ENCODE measurements around the gene MPC2. TPM values are rescaled to one million over a fixed set of nuclear protein-coding genes. Genes with fewer than 3 reads are reported as not detected.

The MPC2 gene
- total RNA-seq, 1 donor from 2014 or later = 17.7 TPM

DNA sequence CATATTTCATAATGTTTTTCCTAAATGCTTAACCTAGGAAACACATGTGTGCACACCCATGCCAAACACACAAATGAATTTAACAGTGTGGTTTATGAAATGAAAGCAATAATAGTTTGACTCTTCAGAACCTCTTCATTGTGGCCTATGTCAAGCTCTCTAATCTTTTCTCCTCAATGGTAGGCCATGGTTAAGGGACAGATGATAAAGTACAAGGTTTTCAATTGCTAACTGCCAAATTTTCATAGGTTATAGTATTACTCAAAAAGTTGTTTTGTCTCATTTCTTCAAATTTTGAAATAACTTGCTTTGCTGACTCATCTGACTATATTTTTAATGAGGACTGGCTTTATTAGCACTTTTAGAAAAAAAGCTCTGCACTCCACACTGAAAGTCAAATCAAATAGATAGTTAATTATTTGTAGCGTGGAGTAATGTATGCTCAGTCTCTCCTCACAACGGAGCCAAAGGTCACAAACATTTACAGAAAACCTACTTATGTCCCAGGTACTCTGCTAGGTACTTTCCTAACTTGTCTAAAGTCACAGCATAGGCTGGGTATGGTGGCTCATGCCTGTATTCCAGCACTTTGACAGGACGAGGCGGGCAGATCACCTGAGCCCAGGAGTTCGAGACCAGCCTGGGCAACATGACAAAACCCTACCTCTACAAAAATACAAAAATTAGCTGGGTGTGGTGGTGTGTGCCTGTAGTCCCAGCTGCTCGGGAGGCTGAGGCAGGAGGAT lies 19.9 kb downstream of the MPC2 start:
- Histone ChIP-seq H3K27ac (no peak overlapping the region), H3K9me3 (no peaks in the 10 kb centered on the region), H3K27me3 (no peaks in the 10 kb centered on the region), H3K4me1 (no peaks in the 10 kb centered on the region), H3K4me3 (no peak overlapping the region), H3K36me3 (no peaks in the 10 kb centered on the region)
- intact Hi-C loops (cut with DNase I) = no loop called here
- TF ChIP-seq POLR2A (IDR thresholded peaks at IDR 0.05) = no peak
- TF ChIP-seq POLR2AphosphoS5 (IDR thresholded peaks at IDR 0.05; ENCODE audit: insufficient read depth in 1 of 2, low read depth in 1 of 2) = no peak
- TF ChIP-seq CTCF (IDR thresholded peaks at IDR 0.05) = no peak
- DNase-seq (ENCODE audit: extremely low spot score in 2 of 2) = no peak

DNA sequence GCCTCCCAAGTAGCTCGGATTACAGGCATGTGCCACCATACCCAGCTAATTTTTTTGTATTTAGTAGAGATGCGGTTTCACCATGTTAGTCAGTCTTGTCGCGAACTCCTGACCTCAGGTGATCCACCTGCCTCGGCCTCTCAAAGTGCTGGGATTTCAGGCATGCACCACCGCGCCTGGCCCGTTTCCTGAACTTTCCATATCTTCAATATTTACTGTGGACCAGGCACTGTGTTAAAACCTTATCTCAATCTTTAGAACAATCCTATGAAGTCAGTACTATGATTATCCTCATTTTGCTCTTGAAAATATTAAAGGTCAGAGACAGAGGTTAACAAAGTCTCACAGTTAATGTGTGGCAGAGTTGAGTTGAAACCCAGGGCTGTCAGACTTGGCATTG lies 21.3 kb downstream of the MPC2 start:
- Histone ChIP-seq H3K4me1 (no peaks in the 10 kb centered on the region), H3K27ac (no peak overlapping the region), H3K36me3 (no peaks in the 10 kb centered on the region), H3K4me3 (no peak overlapping the region), H3K27me3 (no peaks in the 10 kb centered on the region), H3K9me3 (no peaks in the 10 kb centered on the region)
- TF ChIP-seq POLR2AphosphoS5 (IDR thresholded peaks at IDR 0.05; ENCODE audit: insufficient read depth in 1 of 2, low read depth in 1 of 2) = no peak
- no peak for TF ChIP-seq POLR2A (IDR thresholded peaks at IDR 0.05)
- no peak for TF ChIP-seq CTCF (IDR thresholded peaks at IDR 0.05)
- intact Hi-C loops (cut with DNase I) = no loop called here
- DNase-seq (ENCODE audit: extremely low spot score in 2 of 2) = no peak

- no peaks in the 10 kb centered on the region for H3K9me3 ChIP-seq
- no peak for DNase-seq (ENCODE audit: extremely low spot score in 2 of 2)
- H3K4me3 ChIP-seq = no peak within 1 kb of the TSS
- intact Hi-C loops (cut with DNase I) = no loop called here
- no peak for TF ChIP-seq POLR2A (IDR thresholded peaks at IDR 0.05)
- no peak for TF ChIP-seq POLR2AphosphoS5 (IDR thresholded peaks at IDR 0.05; ENCODE audit: insufficient read depth in 1 of 2, low read depth in 1 of 2)
- TF ChIP-seq CTCF (IDR thresholded peaks at IDR 0.05) = no peak
- no peaks in the 10 kb centered on the region for H3K36me3 ChIP-seq
- no peaks in the 10 kb centered on the region for H3K4me1 ChIP-seq
- no peaks in the 10 kb centered on the region for H3K27me3 ChIP-seq
- H3K27ac ChIP-seq = no peak within 1 kb of the TSS
Measured at GRCh38 chr1:167913895-167914496, 22.9 kb downstream of the MPC2 start, which contains the start of gene ADCY10. Gene ADCY10, minus strand, starts transcription at chr1:167914134. Its CDS starts 8,994 bp downstream, at chr1:167905140.

- no peak for DNase-seq (ENCODE audit: extremely low spot score in 2 of 2)
- no peaks in the 10 kb centered on the region for H3K4me1 ChIP-seq
- H3K36me3 ChIP-seq = no peaks in the 10 kb centered on the region
- intact Hi-C loops (cut with DNase I) = no loop called here
- H3K27ac ChIP-seq = no peak overlapping the region
- no peak overlapping the region for H3K4me3 ChIP-seq
- no peaks in the 10 kb centered on the region for H3K27me3 ChIP-seq
- TF ChIP-seq POLR2AphosphoS5 (IDR thresholded peaks at IDR 0.05; ENCODE audit: insufficient read depth in 1 of 2, low read depth in 1 of 2) = no peak
- TF ChIP-seq CTCF (IDR thresholded peaks at IDR 0.05) = no peak
- TF ChIP-seq POLR2A (IDR thresholded peaks at IDR 0.05) = no peak
- H3K9me3 ChIP-seq = no peaks in the 10 kb centered on the region
Measured at GRCh38 chr1:167912294-167912693, 24.6 kb downstream of the MPC2 start.

DNA sequence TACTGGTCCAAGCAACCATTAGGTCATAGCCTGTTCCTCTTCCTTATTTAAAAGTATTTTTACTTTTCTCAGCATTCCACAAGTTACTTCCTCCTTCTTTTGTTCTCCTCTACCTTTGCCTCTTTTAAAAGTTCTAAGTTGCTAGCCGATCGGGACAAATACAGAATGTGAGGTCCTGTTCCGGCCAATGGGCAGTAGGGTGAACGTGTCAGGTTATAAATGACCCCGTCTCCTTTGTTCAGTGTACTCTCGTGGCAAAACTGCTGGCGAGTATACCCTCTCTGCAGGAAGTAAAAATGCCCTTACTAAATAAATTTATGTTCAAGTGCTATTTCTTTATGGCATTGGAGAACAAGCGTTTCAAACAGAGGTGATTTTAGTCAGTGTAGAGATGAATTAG lies 25.5 kb downstream of the MPC2 start:
- no peaks in the 10 kb centered on the region for H3K4me1 ChIP-seq

More for the DNA sequence above, 25.5 kb downstream of the MPC2 start:
- no peaks in the 10 kb centered on the region for H3K9me3 ChIP-seq
- no peaks in the 10 kb centered on the region for H3K36me3 ChIP-seq
- intact Hi-C loops (cut with DNase I) = no loop called here
- H3K27me3 ChIP-seq = no peaks in the 10 kb centered on the region
- no peak for TF ChIP-seq CTCF (IDR thresholded peaks at IDR 0.05)
- TF ChIP-seq POLR2A (IDR thresholded peaks at IDR 0.05) = no peak
- TF ChIP-seq POLR2AphosphoS5 (IDR thresholded peaks at IDR 0.05; ENCODE audit: insufficient read depth in 1 of 2, low read depth in 1 of 2) = no peak
- DNase-seq (ENCODE audit: extremely low spot score in 2 of 2) = no peak
- H3K27ac ChIP-seq = no peak overlapping the region
- H3K4me3 ChIP-seq = no peak overlapping the region

Data from vagina (tissue), 2 donors.